H1 (cell line): ENCODE measurements around the gene MGMT.

Source experiments
- ATF2 ChIP-seq: IDR thresholded peaks from 2 replicates; pipeline ENCODE4 v1.6.1; 2012; ENCODE audit warnings: low read length, inconsistent platforms
- CHD1 ChIP-seq: IDR thresholded peaks from 2 replicates; pipeline ENCODE4 v1.6.1; 2012; ENCODE audit warnings: low read depth, low read length, improper control_type of control experiment
- CHD2 ChIP-seq: IDR thresholded peaks from 2 replicates; pipeline ENCODE4 v1.6.1; 2012; ENCODE audit warnings: low read length, improper control_type of control experiment
- CTCF ChIP-seq, 3 experiments: IDR thresholded peaks; 1 replicate in 2 of 3; 2 replicates in 1 of 3; pipeline versions ENCODE4 v1.5.1 to v1.6.1; 2011; ENCODE audit warnings: low read length in 3 of 3, mild to moderate bottlenecking in 3 of 3, inconsistent platforms in 2 of 3, low read depth in 1 of 3, moderate library complexity in 1 of 3; ENCODE audit not compliant: insufficient read depth in 1 of 3; ENCODE audit errors: control extremely low read depth in 1 of 3
- EZH2 ChIP-seq: fragments of 200-600 bp; sonication (generic); IDR thresholded peaks from 2 replicates; pipeline ENCODE4 v1.7.1; 2012; ENCODE audit warnings: low read depth, mild to moderate bottlenecking, moderate library complexity, low read length, inconsistent platforms; ENCODE audit not compliant: severe bottlenecking
- GTF2F1 ChIP-seq: IDR thresholded peaks from 2 replicates; pipeline ENCODE4 v1.6.1; 2012; ENCODE audit warnings: low read depth, low read length, improper control_type of control experiment, borderline replicate concordance
- MAX ChIP-seq: IDR thresholded peaks from 2 replicates; pipeline ENCODE4 v1.6.1; 2012; ENCODE audit warnings: inconsistent platforms
- POLR2A ChIP-seq, 2 experiments: IDR thresholded peaks; 1 replicate in 1 of 2; 2 replicates in 1 of 2; pipeline ENCODE4 v1.6.1; 2011; ENCODE audit warnings: low read depth in 2 of 2, low read length in 2 of 2, mild to moderate bottlenecking in 2 of 2; ENCODE audit errors: control extremely low read depth in 1 of 2
- POLR2AphosphoS5 ChIP-seq: IDR thresholded peaks from 2 replicates; pipeline ENCODE4 v1.6.1; 2011; ENCODE audit warnings: low read depth, low read length
- POU5F1 ChIP-seq: IDR thresholded peaks from 2 replicates; pipeline ENCODE4 v1.6.1; 2011; ENCODE audit warnings: low read depth, mild to moderate bottlenecking, low read length, moderate library complexity
- RAD21 ChIP-seq, 2 experiments: IDR thresholded peaks in 1 of 2; conservative IDR thresholded peaks in 1 of 2; 2 replicates each; pipeline ENCODE4 v1.6.1; 2011; ENCODE audit warnings: low read depth in 2 of 2, low read length in 2 of 2, improper control_type of control experiment in 1 of 2, inconsistent platforms in 1 of 2, mild to moderate bottlenecking in 1 of 2, moderate library complexity in 1 of 2
- SIRT6 ChIP-seq: IDR thresholded peaks from one replicate; pipeline ENCODE4 v1.7.1; 2012; ENCODE audit warnings: low read length, inconsistent platforms
- SRF ChIP-seq: IDR thresholded peaks from 2 replicates; pipeline ENCODE4 v1.6.1; 2011; ENCODE audit warnings: mild to moderate bottlenecking, low read depth, low read length, moderate library complexity
- TCF12 ChIP-seq: IDR thresholded peaks from 2 replicates; pipeline ENCODE4 v1.6.1; 2011; ENCODE audit warnings: low read depth, mild to moderate bottlenecking, low read length

- TF ChIP-seq CTCF (IDR thresholded peaks at IDR 0.05; ENCODE audit: control extremely low read depth in 1 of 3, insufficient read depth in 1 of 3, low read depth in 1 of 3, low read length in 3 of 3) = no peak
- no peak for TF ChIP-seq TCF12
- TF ChIP-seq ATF2 = no peak
- TF ChIP-seq POLR2AphosphoS5 = no peak
- TF ChIP-seq MAX = no peak
- no peak for TF ChIP-seq POLR2A (IDR thresholded peaks at IDR 0.05; ENCODE audit: control extremely low read depth in 1 of 2, low read depth in 2 of 2, low read length in 2 of 2)
- TF ChIP-seq CHD1 = no peak
- no peak for TF ChIP-seq SIRT6
- TF ChIP-seq EZH2 = no peak
- no peak for TF ChIP-seq SRF
- no peak for TF ChIP-seq GTF2F1
- TF ChIP-seq POU5F1 = no peak
- no peak for TF ChIP-seq CHD2
- no peak for TF ChIP-seq RAD21 (IDR thresholded peaks at IDR 0.05 in 1 of 2, conservative IDR thresholded peaks at IDR 0.05 in 1 of 2; ENCODE audit: low read depth in 2 of 2, low read length in 2 of 2)
Observed at GRCh38 chr10:129767751-129768150, 300.7 kb downstream of the MGMT start.
